GM21515 (cell line): ENCODE results near the gene MIEF1.
A peak's percentile ranks its signal among the peaks of the same experiment; 100 is the strongest.

Source experiments
- ATAC-seq: cut with Tn5 transposase; IDR thresholded peaks from one replicate; pipeline ENCODE4 v1.9.1; 2021; ENCODE audit not compliant: unreplicated experiment

Gene MIEF1

DNA sequence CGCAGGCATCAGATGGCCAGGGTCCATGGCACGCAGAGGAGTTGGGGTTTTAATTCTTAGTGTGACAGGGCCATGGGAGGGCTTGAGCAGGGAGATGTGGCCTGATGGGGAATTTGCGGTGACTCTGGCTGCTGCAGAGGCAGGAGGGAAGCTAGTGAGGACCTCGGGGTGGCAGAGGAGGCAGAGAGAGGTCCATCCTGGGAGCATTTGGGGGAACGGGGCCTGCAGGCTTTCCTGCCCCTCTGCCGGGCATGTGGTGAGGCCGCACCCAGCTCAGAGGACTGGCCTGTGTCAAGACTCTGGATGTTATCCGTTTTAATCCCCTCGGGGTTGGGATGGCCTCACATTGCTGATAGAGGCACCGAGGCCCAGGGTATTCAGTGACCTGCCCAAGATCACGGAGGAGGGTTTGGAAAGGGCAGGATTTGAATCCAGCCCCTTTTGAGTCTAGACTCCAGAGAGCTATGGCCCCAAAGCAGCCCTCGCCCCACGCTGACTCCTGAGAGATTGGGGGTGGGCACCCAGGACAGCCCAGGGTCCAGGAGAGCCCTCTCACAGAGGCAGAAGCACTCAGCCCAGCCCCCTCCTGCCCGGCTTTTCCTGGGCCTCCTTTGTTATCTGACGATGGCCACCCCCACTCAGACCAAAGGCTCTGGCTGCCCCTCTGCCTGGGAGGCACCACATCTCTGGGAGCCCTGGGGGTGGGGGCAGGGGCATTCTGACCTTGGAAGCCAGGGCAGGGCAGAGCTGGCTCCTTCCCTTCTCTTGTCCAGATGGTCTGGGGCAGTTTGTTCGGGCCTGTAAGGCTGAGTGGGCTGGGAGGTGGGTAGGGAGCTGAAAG, 31.4 kb upstream of the MIEF1 start:
- ATAC-seq = no peak

DNA sequence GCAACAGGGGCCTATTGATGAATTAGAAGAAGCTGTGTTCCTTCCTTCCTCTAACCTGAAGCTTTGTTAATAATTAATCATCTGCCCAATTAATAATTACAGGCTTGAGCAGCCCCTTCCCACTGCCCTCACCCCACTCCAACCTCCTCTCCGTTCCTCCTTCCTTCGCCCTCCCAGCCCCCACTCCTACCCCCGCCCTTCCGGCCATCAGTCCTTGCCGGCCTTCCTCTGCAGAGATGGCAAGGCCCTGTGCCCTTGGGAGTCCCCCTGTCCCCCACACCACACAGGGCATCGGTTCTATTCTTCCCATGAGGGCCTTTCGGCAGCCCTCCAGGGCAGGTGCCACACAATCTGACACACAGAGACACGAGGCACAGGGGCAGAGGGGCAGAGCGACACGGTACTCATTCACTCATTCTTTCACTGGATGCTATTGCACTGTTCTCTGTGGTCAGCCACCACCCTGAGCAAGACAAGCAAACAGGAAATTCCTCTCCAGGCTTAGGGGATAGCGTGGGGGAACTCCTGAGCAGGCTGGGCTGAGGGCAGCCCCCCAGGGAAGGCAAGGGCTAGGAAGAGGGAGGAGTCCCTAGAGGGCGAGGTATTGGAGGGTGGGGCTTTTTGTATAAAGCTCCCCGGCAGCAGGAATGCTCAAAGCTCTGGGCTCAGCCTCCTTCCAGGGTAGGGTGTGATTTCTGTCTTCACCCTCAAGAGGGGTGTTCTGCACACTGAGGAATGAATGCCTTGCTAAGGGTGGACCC, 30.5 kb upstream of the MIEF1 start:
- peak; percentile 46 for ATAC-seq

DNA sequence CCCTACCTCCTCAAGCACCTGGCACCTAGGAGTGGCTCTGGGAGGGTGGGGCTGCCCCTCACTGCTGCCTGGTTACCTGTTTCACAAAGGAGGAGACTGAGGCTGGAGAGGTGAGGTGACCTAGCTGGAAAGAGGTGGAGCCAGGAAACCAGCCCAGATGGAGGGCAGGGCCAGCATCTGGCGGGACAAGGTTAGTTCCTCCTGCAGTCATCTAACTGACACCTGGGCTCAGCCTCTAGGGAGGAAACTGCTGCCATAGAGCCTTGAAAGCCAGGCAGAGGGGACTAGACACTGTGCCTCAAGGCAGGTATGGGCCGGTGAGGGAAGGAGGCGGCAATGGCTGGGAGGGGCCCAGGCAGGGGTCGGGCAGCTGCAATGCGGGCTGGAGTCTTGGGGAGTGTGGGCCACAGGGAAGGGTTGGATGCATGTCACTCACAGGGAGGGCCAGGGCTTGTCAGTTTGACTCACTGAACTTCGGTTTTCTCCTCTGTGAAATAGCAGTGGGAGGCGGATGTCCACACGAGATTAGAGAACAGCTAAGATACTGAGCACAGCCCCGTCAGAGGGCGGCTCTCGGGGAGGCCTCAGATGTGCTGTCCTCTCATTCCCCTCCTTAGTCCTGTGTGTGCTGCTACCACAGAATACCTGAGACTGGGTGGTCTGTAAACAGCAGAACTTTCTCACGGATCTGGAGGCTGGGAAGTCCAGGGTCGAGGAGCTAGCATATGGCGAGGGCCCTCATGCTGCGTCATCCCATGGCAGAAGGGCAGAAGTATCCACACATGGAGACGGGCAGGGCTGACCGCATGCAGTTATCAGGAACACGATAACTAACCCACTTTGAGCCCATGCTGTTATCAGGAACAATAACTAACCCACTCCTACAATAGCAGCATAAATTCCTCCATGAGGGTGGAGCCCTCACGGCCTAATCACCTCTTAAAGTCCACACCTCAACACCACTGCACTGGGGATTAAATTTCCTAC, 29.2 kb upstream of the MIEF1 start:
- ATAC-seq = no peak

DNA sequence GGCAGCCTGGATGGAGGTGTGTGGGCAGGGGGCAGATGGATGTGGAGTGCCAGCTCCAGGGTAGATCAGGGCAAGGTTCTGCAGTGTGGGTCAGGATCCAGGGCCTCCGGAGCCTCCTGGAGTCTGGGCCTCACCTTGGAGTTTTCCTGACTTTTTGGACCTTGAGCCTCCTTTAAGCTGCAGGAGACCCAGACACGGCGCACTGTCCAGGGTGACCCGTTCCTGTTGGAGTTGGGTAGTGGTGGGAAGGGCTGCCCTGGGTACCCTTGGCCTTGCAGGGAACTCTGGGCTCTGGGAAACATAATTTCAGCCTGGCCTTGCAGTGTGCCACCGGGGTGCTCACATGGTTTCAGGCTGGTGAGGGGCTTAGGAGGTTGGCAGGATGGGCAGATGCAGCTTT, 28.2 kb upstream of the MIEF1 start:
- ATAC-seq = no peak

DNA sequence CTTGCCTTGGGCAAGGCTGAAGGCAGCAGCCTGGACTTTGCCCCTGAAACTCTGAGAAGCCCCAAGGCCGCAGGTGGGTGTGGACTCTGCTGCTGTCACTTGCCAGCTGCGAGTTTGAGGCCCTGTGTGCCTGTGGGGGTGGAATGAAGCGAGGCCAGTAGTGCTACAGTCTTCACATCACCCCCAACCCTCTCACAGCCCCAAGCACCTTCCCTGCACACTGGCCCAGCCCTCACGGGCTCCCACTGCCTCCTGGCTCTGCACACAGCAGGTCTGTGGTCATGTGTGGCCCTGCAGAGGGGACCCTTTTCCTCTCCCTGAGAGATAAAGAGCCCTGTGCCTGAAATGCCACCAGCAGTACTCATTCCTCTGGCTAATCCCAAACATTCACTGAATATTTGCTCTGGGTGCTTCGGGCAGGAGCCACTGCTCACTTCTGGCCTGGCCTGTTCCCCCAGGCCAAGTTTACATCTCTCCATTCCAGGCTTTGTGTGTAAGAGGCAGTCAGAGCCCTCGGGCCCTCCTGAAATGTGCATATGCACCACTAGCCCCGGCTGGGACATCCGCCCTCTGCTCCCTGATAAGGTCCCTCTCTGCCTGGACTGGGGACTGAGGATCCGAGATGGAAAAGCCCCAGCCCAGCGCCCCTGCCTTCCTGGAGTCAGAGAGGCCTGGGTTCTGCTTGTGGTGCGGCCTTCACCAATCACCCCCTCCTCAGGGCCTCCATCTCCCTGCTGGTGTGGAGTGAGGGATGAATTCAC, 27.6 kb upstream of the MIEF1 start:
- ATAC-seq = no peak

DNA sequence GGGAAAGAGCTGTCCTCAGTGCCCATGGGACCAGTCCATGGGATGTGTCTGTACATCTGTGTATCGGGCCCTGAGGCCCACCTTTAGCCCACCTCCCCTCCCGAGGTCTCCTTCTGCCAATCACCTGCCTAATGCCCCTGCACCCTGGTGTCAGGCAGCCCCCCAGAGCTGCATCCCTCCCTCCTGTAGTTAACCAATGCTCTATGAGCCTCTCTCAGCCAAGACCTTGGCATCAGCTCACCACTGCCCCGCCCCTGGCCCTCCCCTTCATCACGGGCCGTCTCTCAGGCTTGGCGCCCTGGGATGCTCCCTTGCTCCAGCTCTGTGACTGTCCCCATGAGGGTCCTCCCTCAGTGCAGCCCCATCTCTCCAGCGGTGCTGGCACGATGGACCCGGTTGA, 26.8 kb upstream of the MIEF1 start:
- ATAC-seq = no peak

DNA sequence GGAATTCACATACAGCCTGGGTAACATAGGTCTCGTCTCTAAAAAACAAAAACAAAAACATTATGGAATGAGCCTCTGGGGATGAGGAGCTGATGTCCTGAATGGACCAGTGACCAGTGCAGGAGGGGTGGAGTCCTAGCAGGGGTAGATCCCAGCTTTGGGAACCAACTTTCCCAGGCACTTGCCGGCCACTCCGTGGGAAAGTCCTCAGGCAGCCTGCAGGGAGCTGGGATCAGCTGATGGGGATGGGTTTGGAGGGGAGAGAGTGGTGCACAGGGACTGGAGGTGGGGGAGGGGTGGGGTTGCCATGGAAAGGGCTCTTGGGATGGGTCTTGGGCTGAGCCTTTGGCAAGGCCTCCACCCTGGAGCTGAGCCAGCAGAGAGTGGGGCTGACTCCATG, 26.2 kb upstream of the MIEF1 start:
- ATAC-seq = no peak

DNA sequence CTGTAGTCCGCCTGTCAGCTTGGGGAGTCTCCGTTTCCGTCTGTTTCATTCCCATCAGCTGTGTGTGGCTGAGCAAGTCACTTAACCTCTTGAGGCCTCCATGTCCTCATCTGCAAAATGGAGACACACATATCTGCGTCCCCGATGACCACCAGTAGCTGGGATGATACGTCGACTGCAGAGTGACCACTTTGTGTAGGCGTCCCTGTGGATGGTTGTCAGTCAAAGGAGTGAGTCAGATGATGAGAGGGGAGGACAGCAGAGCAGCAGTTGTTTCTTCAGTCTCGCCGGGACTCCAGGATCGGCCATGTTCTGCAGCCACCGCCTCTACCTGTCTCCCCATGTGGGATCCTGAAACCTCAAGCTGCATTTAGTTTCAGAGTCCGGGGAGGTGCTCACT, 25.4 kb upstream of the MIEF1 start:
- no peak for ATAC-seq

DNA sequence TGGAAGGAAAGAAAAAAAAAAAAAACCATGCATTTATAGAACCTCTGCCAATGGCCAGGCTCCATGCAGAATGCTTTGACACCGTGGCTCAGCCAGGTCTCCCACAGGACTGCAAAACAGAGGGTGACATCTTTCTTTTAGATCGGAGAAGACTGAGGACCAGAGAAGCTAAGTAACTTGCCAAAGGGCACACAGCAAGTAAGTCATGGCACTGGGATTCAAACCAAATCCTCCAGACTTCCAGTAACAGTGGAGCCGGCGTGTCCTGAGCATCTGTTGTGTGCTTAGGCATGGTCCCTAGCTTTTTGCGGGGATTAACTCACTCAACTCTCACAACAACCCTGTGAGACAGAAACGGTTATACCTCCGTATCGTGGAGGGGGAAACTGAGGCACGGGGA, 24.5 kb upstream of the MIEF1 start:
- ATAC-seq = no peak

DNA sequence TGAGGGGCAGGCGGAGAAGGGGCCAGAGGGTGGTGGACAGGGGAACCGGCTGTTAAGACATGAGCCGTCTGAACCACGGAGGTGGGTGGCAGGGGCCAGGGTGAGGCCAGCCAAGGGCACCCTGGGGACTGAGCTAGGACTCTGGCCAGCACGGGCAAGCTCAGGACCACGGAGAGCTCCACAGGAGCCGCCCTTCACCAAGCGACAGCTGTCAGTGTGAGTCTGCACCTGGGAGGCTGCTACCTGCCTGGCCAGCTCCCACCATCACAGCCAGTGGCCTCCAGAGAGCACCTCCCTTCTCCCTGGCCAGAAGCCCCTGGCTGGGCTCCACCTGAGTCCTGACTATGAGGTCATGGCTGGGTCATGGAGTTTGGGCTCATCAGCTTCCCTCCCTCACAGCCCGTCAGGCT, 23.6 kb upstream of the MIEF1 start:
- ATAC-seq = no peak

DNA sequence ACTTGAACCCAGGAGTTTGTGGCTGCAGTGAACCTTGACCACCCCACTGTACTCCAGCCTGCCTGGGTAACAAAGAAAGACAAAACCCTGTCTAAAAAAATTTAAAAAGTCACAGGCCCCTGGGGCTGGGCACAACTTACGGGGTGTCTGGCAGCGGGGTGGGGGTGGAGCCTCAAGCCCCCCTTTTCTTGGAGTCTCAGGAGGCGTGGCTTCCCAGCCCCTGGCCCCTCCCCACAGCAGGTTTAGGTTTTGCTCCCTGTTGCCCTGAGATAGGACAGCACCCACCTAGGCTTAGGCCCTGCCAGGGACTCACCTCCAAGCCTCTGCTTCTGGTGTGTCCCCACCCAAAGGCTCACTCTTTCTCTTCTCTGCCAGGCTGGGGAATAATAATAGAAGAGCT, 22.8 kb upstream of the MIEF1 start:
- no peak for ATAC-seq

DNA sequence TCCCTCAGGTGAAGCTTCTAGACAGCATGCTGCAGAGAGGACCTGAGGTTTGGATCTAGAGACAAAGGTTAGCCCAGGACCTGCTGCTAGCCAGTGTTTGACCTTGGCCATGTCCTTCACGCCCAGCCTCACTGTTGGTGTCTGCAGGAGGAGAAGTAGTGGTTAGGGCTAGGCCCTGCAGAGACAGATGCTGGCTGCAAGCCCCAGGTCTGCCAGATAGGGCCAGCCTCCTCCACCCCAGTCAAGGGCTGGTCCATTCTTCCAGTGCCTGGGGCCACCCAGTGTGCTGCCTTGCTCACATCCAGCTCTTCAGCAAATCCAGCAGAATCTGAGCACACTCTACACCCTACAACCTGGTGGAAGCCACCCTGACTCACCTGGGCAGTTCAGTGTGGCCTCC, 21.5 kb upstream of the MIEF1 start:
- ATAC-seq = no peak

DNA sequence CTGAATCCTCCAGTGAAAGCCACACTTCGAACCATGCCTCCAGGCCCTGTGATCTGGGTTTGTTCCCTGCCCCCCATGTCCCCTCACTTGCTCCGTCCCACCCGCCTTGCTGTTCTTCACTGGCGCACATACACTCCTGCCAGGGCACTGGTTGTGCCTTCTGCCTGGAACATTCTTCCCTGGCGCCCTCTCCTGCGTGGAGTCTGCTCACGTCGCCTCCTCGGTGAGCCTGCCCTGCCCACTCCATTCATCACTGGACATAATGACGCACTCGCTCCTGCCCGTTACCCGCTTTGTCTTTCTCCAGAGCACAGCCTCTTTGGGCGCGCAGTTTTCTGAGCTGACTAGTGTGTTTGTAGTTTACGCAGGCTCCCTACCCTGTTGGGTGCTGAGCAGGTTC, 21.0 kb upstream of the MIEF1 start:
- ATAC-seq = no peak

DNA sequence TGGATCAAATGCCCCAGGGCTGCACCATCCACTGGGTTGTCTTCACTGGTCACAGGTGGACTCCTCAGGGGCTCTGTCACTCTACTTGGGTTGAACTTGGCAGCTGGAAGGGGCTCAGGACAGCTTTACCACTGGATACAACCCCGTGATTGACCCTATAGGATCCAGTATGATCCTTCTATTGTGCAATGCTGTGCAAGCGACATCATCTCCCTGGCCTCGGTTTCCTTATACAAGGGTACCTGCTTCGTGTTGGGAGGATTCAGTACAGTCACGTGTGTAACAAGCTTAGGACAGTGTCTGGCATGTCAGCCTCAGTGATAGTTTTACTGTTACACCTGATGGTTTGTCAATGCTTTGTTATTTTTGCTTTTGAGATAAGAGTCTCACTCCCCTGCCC, 20.5 kb upstream of the MIEF1 start:
- ATAC-seq = no peak

DNA sequence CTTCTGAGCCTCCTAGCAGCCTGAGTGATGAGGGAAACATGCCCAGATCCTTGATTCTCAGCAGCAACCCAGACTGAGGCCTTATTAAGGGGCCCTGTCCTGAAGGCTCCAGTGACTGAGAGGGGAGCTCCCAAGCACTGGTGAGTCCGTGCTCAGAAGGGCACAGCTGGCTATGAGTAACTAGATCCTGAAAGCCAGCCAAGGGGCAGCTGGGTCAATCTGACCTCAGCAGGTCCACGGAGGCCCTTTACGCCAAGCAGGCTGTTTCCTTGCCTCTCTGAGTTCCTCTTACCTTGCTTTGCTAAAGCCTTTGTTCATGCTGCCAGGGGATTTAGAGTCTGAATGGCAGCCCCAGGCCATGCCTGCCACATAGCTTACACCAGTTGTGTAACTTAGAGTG, 19.3 kb upstream of the MIEF1 start:
- no peak for ATAC-seq

DNA sequence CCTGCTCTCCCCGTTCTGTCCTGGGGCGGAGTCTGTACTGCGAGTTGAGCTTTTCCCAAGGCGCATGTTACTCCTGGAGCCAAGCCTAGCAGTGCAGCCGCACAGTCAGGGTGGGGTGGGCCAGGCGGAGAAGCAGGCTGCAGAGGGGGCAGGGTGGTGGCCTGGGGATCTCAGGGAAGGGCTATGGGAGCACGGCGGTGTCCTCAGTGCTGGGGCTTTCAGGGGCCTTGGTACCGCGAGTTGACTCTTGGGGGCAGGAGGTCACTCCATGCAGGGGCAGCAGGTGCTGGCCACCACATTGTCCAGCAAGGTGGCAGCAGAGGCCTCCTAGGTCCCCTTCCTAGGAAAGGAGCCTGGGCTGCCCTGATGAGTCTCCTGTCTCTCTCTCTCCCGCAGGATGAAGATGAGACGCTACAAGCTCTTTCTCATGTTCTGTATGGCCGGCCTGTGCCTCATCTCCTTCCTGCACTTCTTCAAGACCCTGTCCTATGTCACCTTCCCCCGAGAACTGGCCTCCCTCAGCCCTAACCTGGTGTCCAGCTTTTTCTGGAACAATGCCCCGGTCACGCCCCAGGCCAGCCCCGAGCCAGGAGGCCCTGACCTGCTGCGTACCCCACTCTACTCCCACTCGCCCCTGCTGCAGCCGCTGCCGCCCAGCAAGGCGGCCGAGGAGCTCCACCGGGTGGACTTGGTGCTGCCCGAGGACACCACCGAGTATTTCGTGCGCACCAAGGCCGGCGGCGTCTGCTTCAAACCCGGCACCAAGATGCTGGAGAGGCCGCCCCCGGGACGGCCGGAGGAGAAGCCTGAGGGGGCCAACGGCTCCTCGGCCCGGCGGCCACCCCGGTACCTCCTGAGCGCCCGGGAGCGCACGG, 14.9 kb upstream of the MIEF1 start:
- ATAC-seq = no peak

DNA sequence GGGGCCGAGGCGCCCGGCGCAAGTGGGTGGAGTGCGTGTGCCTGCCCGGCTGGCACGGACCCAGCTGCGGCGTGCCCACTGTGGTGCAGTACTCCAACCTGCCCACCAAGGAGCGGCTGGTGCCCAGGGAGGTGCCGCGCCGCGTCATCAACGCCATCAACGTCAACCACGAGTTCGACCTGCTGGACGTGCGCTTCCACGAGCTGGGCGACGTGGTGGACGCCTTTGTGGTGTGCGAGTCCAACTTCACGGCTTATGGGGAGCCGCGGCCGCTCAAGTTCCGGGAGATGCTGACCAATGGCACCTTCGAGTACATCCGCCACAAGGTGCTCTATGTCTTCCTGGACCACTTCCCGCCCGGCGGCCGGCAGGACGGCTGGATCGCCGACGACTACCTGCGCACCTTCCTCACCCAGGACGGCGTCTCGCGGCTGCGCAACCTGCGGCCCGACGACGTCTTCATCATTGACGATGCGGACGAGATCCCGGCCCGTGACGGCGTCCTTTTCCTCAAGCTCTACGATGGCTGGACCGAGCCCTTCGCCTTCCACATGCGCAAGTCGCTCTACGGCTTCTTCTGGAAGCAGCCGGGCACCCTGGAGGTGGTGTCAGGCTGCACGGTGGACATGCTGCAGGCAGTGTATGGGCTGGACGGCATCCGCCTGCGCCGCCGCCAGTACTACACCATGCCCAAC, 14.1 kb upstream of the MIEF1 start:
- no peak for ATAC-seq

DNA sequence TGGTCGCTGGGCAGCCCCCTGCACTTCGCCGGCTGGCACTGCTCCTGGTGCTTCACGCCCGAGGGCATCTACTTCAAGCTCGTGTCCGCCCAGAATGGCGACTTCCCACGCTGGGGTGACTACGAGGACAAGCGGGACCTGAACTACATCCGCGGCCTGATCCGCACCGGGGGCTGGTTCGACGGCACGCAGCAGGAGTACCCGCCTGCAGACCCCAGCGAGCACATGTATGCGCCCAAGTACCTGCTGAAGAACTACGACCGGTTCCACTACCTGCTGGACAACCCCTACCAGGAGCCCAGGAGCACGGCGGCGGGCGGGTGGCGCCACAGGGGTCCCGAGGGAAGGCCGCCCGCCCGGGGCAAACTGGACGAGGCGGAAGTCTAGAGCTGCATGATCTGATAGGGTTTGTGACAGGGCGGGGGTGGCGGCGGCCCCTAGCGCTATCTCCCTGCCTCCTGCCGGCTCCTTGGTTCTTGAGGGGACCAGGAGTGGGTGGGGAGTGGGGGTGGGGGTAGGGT, 13.5 kb upstream of the MIEF1 start:
- ATAC-seq = no peak
